ENCODE measurements around the gene PRKN.

Gene PRKN

DNA sequence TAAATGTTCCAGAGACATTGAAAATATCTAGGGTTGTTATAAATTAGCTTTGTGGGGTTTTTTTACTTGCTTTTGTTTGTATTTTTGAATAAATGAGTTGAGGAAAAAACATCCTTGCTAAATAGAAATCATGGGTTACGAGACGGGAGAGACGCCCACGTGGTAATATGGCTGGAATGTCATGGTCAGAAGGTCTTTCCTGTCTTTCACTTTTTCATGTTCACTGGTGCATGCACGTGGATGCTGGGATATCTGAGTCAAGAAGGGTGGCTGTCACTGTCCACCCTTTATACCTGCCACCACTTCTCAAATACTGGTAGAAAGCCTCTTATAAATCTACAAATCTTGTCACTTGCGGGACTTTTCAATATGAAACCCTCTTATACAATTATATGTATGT, 1195.0 kb downstream of the PRKN start:
- no peak overlapping the region for H3K4me2 ChIP-seq
- no peak overlapping the region for H3K4me3 ChIP-seq
- H3K27ac ChIP-seq = no peak overlapping the region
- no peaks in the 10 kb centered on the region for H3K36me3 ChIP-seq
- peaks cover 0 to 23% (median 0%) of the 10 kb centered on the region in 11 experiments; a peak in 6 of 22 replicates for H3K9me3 ChIP-seq (replicated peaks in 1 of 11)
- no peaks in the 10 kb centered on the region; a peak in 1 of 22 replicates for H4K20me1 ChIP-seq
- H3K27me3 ChIP-seq = peaks cover 0 to 49% (median 0%) of the 10 kb centered on the region in 11 experiments; a peak in 4 of 22 replicates
- TF ChIP-seq Cebpa-rat (IDR thresholded peaks at IDR 0.05) = no peak
- H3K4me1 ChIP-seq = no peaks in the 10 kb centered on the region
- no peak overlapping the region for H3K9ac ChIP-seq

DNA sequence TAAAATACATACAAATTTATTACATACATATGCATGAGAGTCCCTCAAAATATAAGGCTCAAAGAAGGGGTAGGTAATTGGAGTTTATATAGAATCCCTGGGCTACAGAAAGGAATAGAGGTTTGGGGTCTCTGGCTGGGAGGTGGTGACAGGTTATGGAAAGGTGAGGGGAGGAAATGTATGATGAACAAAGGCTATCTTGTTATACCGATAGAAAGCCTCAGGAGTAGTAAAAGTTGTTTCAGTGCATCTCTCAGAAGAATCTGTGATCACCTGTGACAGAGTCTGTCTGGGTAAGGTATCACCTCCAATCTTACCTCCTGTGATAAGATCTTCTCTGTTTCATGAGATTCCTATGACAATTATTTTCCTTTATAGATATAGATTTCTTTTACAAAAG, 1200.8 kb downstream of the PRKN start:
- Histone ChIP-seq H3K4me1 (no peaks in the 10 kb centered on the region), H3K9me3 (replicated peaks in 1 of 11) (peaks cover 0 to 3% (median 0%) of the 10 kb centered on the region in 11 experiments; a peak in 1 of 22 replicates), H3K27ac (no peak overlapping the region), H3K36me3 (no peaks in the 10 kb centered on the region), H3K27me3 (0 out of 22 replicates have a peak, but pooled peaks cover 0 to 5% (median 0%) of the 10 kb centered on the region in 11 experiments), H4K20me1 (no peaks in the 10 kb centered on the region), H3K4me2 (no peak overlapping the region), H3K9ac (no peak overlapping the region), H3K4me3 (no peak overlapping the region)
- no peak for TF ChIP-seq Cebpa-rat (IDR thresholded peaks at IDR 0.05)

DNA sequence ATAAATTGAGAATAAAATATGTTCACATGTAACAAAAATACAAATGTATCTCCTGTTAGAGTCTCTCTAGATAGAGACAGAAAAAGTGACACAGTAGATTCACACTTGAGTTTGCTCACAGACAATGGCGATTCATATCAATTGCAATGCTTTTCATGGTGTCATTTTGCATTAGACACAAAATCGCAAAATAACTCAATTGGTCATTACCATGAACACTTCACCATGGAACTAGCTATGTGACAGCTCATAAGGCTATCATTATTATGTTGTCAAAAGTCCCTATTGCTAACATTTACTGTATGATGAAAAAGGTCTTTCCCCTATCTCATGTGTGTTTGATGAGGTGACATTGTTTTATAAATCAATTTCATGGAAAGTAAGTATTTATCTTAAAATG, 1204.2 kb downstream of the PRKN start:
- no peaks in the 10 kb centered on the region for H3K4me1 ChIP-seq
- no peak overlapping the region for H3K4me3 ChIP-seq
- H3K9ac ChIP-seq = no peak overlapping the region
- H3K4me2 ChIP-seq = no peak overlapping the region
- no peaks in the 10 kb centered on the region for H3K27me3 ChIP-seq
- H3K36me3 ChIP-seq = no peaks in the 10 kb centered on the region
- H3K9me3 ChIP-seq (replicated peaks in 1 of 11) = peaks cover 0 to 6% (median 0%) of the 10 kb centered on the region in 11 experiments; a peak in 2 of 22 replicates
- no peaks in the 10 kb centered on the region; a peak in 1 of 22 replicates for H4K20me1 ChIP-seq
- no peak for TF ChIP-seq Cebpa-rat (IDR thresholded peaks at IDR 0.05)
- no peak overlapping the region for H3K27ac ChIP-seq

- no peaks in the 10 kb centered on the region for H3K27me3 ChIP-seq
- H3K4me2 ChIP-seq = no peak overlapping the region
- TF ChIP-seq Cebpa-rat (IDR thresholded peaks at IDR 0.05) = no peak
- no peak overlapping the region for H3K9ac ChIP-seq
- H4K20me1 ChIP-seq = no peaks in the 10 kb centered on the region; a peak in 1 of 22 replicates
- no peak overlapping the region for H3K27ac ChIP-seq
- H3K9me3 ChIP-seq (replicated peaks in 1 of 11) = peaks cover 0 to 10% (median 0%) of the 10 kb centered on the region in 11 experiments; a peak in 2 of 22 replicates
- no peaks in the 10 kb centered on the region for H3K36me3 ChIP-seq
- no peaks in the 10 kb centered on the region for H3K4me1 ChIP-seq
- no peak overlapping the region for H3K4me3 ChIP-seq
These were observed 1205.3 kb downstream of the PRKN start for GRCh38 chr6:161522276-161522675.

DNA sequence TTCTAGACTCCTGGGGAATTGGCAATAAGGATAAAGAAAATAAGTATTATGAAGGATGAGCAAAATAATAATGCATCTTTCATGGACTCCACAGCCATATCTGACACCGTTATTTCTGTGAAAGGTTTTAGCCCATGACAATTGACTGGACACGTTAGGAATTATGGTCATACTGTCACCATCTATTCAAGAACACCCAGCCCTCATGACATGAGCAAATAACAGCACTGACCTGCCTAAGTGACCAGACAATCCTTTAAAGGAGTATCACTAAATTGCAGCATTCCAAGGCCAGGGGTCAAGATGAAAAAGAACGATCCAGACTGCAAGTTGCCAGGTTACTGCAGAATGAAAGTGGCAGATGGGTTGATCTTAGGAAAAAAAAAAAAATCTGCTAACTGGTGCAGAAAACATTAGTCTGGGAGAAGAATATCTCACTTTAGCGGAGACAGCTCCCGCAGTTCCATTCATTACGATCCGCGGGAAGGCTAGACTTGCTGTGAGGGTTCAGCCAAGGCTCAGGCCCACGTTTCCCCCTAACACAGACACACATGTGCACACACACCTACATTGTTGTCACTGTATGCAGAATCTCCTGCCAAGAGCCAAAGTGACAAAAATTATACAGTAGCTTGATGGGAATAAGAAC, 1216.0 kb downstream of the PRKN start:
- H3K27ac ChIP-seq = no peak overlapping the region
- no peak overlapping the region for H3K4me3 ChIP-seq
- H4K20me1 ChIP-seq = no peaks in the 10 kb centered on the region
- H3K9ac ChIP-seq = no peak overlapping the region
- no peaks in the 10 kb centered on the region for H3K4me1 ChIP-seq
- H3K9me3 ChIP-seq (replicated peaks in 1 of 11) = no peaks in the 10 kb centered on the region
- no peak for TF ChIP-seq Cebpa-rat (IDR thresholded peaks at IDR 0.05)
- H3K36me3 ChIP-seq = no peaks in the 10 kb centered on the region
- H3K4me2 ChIP-seq = no peak overlapping the region
- no peaks in the 10 kb centered on the region for H3K27me3 ChIP-seq

- no peaks in the 10 kb centered on the region for H3K36me3 ChIP-seq
- no peak overlapping the region for H3K9ac ChIP-seq
- no peak overlapping the region for H3K4me3 ChIP-seq
- H3K4me1 ChIP-seq = no peaks in the 10 kb centered on the region
- no peak for TF ChIP-seq Cebpa-rat (IDR thresholded peaks at IDR 0.05)
- no peaks in the 10 kb centered on the region for H3K9me3 ChIP-seq (replicated peaks in 1 of 11)
- no peaks in the 10 kb centered on the region for H3K27me3 ChIP-seq
- no peaks in the 10 kb centered on the region for H4K20me1 ChIP-seq
- H3K27ac ChIP-seq = no peak overlapping the region
- no peak overlapping the region for H3K4me2 ChIP-seq
These were observed 1219.2 kb downstream of the PRKN start for GRCh38 chr6:161508341-161508740.

DNA sequence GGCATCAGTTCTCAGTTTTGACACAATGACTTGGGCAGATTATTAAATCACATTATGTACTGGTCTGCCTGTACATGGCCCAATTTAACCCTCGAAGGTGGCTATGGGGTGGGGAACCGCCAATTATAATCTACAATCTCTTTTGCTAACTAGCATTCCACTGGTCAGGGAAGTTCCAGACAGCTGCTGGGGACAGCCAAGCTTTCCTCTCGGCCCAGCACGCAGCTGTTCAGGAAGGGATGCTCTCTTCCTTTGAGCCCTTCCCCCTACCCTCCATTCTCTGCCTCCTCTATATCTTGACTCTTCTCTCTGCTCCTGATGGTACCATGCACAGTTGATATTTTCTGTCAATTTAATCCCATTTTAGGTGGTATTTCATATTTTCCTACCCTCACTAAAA, 1220.2 kb downstream of the PRKN start:
- Histone ChIP-seq H3K36me3 (no peaks in the 10 kb centered on the region), H3K27me3 (no peaks in the 10 kb centered on the region), H3K4me3 (no peak overlapping the region), H3K27ac (no peak overlapping the region), H3K9me3 (replicated peaks in 1 of 11) (no peaks in the 10 kb centered on the region), H3K9ac (no peak overlapping the region), H4K20me1 (no peaks in the 10 kb centered on the region), H3K4me1 (no peaks in the 10 kb centered on the region), H3K4me2 (no peak overlapping the region)
- no peak for TF ChIP-seq Cebpa-rat (IDR thresholded peaks at IDR 0.05)

GRCh38 chr6:161503570-161503969, 1224.0 kb downstream of the PRKN start:
- Histone ChIP-seq H3K4me3 (no peak overlapping the region), H3K4me2 (no peak overlapping the region), H3K27ac (no peak overlapping the region), H4K20me1 (no peaks in the 10 kb centered on the region), H3K4me1 (no peaks in the 10 kb centered on the region), H3K9ac (no peak overlapping the region), H3K9me3 (replicated peaks in 1 of 11) (no peaks in the 10 kb centered on the region), H3K27me3 (no peaks in the 10 kb centered on the region), H3K36me3 (no peaks in the 10 kb centered on the region)
- TF ChIP-seq Cebpa-rat (IDR thresholded peaks at IDR 0.05) = no peak

DNA sequence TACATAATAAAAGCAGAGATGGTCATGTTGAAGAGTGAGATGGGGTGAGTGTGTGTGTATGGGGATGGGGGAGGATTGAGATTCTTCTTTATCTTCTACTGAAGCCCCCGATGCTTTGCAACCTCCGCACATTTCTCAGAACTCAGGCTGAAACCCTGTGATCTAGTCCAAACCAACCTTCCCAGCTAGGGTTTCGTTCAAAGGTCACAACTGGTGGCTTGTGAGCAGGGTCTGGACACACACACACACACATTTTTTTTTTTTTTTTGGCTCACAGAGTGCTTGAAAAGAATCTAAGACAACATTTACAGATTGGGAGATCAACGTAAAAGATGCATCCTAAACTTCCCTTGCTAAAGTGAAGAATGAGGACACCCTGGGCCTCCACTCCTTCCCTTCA, 1228.7 kb downstream of the PRKN start:
- TF ChIP-seq Cebpa-rat (IDR thresholded peaks at IDR 0.05) = no peak
- H3K9me3 ChIP-seq (replicated peaks in 1 of 11) = no peaks in the 10 kb centered on the region
- H4K20me1 ChIP-seq = no peaks in the 10 kb centered on the region
- no peak overlapping the region for H3K4me3 ChIP-seq
- H3K9ac ChIP-seq = no peak overlapping the region
- H3K27me3 ChIP-seq = no peaks in the 10 kb centered on the region
- no peak overlapping the region for H3K27ac ChIP-seq
- no peak overlapping the region for H3K4me2 ChIP-seq
- no peaks in the 10 kb centered on the region for H3K36me3 ChIP-seq
- no peaks in the 10 kb centered on the region for H3K4me1 ChIP-seq

GRCh38 chr6:161498359-161498758, 1229.2 kb downstream of the PRKN start:
- Histone ChIP-seq H3K4me3 (no peak overlapping the region), H3K4me2 (no peak overlapping the region), H3K4me1 (no peaks in the 10 kb centered on the region), H3K9me3 (replicated peaks in 1 of 11) (no peaks in the 10 kb centered on the region), H3K27me3 (no peaks in the 10 kb centered on the region), H3K36me3 (no peaks in the 10 kb centered on the region), H4K20me1 (no peaks in the 10 kb centered on the region), H3K9ac (no peak overlapping the region), H3K27ac (no peak overlapping the region)
- TF ChIP-seq Cebpa-rat (IDR thresholded peaks at IDR 0.05) = no peak
